GM12801 (cell line): ENCODE results near the gene TGM3.

ENCODE experiments used
- TF ChIP-seq, protein P1 (sequence below): IDR thresholded peaks from one replicate; pipeline ENCODE4 v1.5.1; 2011; ENCODE audit warnings: control low read depth; ENCODE audit not compliant: insufficient read length; ENCODE audit errors: extremely low read depth

TGM3 gene, protein sequence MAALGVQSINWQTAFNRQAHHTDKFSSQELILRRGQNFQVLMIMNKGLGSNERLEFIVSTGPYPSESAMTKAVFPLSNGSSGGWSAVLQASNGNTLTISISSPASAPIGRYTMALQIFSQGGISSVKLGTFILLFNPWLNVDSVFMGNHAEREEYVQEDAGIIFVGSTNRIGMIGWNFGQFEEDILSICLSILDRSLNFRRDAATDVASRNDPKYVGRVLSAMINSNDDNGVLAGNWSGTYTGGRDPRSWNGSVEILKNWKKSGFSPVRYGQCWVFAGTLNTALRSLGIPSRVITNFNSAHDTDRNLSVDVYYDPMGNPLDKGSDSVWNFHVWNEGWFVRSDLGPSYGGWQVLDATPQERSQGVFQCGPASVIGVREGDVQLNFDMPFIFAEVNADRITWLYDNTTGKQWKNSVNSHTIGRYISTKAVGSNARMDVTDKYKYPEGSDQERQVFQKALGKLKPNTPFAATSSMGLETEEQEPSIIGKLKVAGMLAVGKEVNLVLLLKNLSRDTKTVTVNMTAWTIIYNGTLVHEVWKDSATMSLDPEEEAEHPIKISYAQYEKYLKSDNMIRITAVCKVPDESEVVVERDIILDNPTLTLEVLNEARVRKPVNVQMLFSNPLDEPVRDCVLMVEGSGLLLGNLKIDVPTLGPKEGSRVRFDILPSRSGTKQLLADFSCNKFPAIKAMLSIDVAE

DNA sequence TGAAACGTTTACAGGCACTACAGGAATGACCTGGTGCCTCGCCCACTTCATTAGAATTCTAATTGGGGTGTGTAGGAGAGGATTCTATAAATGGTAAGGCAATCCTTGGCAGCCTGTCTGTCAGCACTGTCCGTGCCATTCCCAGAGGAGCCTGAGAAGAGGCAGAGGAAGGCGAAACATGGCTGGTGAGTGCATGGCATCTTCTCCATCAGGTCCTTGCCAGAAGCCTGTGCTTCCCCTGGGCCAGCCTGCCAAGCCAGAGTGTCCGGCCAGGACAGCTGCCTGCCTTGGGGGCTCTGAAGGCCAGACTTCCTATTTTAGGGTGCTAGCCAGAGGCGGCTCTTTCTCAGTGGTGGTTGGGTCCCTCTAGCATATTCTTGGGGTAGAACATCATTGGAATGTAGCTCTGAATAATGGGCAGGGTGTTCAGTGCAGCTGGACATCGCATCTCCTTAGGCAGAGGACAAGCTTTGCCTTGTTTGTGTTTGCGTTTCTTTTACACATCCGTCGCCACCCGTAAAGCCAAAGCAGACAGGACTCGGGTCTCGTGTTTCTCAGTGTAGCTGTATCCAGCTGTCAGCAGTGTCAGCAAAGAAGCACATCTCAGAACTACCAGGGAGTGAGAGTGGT is at the start of gene TGM3:
Gene TGM3 (plus strand): TSS at position 116 of the 630 bp plus-strand sequence. CDS start 63 bp downstream, at position 179.
- TF ChIP-seq, protein P1, sequence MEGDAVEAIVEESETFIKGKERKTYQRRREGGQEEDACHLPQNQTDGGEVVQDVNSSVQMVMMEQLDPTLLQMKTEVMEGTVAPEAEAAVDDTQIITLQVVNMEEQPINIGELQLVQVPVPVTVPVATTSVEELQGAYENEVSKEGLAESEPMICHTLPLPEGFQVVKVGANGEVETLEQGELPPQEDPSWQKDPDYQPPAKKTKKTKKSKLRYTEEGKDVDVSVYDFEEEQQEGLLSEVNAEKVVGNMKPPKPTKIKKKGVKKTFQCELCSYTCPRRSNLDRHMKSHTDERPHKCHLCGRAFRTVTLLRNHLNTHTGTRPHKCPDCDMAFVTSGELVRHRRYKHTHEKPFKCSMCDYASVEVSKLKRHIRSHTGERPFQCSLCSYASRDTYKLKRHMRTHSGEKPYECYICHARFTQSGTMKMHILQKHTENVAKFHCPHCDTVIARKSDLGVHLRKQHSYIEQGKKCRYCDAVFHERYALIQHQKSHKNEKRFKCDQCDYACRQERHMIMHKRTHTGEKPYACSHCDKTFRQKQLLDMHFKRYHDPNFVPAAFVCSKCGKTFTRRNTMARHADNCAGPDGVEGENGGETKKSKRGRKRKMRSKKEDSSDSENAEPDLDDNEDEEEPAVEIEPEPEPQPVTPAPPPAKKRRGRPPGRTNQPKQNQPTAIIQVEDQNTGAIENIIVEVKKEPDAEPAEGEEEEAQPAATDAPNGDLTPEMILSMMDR = no peak

DNA sequence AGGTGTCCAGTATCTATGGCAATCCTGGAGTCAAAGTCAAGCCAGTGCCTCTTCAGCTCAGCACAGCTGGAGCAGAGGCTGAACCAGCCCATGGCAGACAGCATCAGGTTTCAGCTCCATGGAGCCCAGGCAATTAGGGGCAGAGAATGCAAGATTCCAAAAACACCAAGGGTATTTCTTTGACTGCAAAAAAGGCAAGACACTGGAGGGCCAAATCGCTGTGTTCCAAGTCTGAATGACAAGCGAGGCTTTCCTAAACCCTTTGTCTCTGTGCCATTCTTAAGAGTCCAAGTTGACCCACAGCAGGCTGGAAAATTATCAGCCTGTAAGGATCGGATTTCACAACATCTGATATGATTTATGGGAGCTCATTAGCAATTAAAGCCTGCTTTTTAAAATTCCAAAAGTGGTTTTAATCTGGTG is 49.7 kb upstream of the TGM3 start:
- TF ChIP-seq, protein P1 = no peak

DNA sequence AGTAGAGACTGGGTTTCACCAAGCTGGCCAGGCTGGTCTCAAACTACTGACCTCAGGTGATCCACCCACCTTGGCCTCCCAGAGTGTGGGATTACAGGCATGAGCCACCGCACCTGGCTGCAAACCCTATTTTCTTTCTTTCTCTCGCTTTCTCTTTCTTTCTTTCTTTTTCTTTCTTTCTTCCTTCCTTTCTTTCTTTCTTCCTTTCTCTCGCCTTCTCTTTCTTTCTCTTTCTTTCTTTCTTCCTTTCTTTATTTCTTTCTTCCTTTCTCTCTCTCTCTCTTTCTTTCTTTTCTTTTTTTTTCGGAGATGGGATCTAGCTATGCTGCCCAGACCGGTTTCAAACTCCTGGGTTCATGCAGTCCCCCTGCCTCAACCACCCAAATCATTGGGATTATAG is 47.0 kb upstream of the TGM3 start:
- TF ChIP-seq, protein P1 = no peak

DNA sequence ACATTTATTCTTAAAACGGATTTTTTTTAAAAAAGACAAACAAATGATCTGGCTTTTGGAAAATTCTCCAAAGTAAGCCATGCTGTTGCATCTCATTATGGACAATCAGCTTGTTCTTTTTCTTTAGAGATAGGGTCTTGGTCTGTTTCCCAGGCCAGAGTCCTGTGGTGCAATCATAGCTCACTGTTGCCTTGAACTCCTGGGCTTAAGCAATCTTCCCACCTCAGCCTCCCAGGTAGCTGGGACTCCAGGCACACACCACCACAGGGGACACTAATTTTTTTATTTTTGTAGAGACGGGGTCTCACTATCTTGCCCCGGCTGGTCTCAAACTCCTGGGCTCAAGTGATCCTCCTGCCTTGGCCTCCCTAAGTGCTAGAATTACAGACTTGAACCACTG is 45.9 kb upstream of the TGM3 start:
- TF ChIP-seq, protein P1 = no peak

DNA sequence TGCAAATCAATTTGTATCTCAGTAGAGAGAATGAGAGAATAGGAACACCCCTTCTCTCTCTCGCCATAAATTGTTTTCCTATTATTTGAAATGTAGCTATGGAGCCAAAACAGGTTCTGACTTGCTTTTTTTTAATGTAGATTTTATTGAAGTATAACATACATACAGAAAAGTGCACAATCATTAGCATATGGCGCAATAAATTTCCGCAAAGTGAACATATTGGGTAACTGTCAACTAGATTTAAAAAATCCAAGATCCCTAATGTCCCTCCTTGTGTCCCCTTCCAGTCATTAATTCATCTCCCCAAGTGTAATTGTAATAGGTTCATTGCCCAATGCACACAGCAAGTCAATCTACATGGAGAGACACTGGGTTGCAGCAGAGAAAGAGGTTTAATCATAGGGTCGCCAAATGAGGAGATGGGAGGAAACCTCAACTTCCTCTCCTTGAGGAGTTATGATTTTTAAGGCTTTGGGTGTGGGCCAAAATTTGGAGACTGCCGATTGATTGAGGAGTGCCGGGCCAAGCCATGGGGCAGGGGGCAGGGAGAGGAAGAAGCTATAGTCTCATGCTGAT is 43.3 kb upstream of the TGM3 start:
- TF ChIP-seq, protein P1 = no peak

DNA sequence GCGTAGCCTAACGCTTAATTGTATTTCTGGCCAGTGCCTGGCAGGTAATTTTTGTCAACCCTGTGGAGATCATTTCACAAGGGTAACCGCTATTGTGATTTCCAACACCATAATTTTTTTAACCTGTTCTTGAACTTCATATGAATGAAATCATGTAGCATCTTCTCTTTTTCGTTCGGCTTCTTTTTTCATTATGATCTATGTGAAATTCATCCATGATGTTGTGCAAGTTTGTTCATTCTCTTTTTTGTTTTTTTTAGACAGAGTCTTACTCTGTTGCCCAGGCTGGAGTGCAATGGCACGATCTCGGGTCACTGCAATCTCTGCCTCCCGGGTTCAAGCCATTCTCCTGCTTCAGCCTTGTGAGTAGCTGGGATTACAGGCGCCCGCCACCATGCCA is 42.5 kb upstream of the TGM3 start:
- TF ChIP-seq, protein P1 = no peak

DNA sequence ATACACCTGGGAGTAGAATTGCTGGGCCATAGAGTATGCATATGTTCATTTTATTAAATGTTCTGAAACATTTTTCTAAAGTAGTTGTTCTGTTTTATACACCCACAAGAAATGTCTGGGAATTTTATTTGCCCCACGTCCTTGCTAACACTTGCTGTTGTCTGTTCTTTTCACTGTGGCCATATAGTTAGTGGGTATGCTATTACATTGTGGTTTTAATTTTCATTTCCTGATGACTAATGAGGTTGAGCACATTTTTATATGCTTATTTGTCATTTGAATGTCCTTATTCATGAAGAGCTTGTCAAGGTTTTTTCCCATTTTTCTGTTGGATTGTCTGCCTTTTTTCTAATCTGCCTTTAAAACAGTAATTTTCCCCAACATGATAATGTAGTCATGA is 41.5 kb upstream of the TGM3 start:
- TF ChIP-seq, protein P1 = no peak
